Retinal pigment epithelial cell (primary cell): ENCODE results near the gene ZFP1.

Source experiments
- DNase-seq: peaks from one replicate; pipeline ENCODE4 v3.0.0-alpha.2; 2010; ENCODE audit warnings: low read depth
- H3K4me3 ChIP-seq: 2 replicates; pipeline ENCODE4 v1.5.1; 2011; ENCODE audit warnings: mild to moderate bottlenecking, low read length, control low read depth, moderate library complexity
- CTCF ChIP-seq: conservative IDR thresholded peaks from 2 replicates; pipeline ENCODE4 v1.5.1; 2011; ENCODE audit warnings: low read depth, low read length, control low read depth, inconsistent platforms

Gene ZFP1

DNA sequence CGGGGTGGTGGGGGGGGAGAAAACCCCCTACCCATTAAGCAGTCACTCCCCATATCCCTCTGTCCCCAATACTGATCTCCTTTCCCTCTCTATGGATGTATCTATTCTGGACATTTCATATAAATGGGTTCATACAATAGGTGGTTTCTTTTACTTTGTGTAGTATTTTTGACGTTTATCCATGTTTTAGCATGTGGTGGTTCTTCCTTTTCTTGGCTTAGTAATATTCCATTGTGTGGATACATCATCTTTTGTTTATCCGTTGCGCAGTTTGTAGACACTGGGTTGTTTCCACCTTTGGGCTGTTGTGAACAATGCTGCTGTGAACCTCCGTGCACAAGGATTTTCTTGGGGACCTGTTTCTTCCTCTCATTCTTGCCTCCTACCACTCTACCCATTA, 44.3 kb upstream of the ZFP1 start:
- no peak for TF ChIP-seq CTCF
- no peak for DNase-seq
- H3K4me3 ChIP-seq = no peak overlapping the region

DNA sequence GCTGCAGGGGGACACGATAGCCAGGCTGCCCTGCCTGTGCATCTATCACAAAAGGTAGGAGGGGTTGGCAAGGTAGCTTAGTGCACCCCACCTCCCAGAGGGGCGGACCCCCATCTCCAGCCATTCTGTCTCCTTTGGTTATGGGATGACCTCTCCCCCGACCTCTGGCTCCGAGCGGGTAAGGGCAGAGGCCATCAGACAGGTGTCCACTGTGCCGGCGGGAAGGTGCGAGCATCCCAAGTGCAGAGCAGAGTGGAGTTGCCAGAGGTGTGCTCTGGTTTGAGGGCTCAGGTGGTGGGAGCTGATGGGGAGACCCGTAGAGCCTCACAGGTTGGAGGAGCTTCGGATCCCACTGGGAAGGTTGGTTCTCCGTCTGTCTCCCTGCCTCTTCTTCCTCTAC, 43.5 kb upstream of the ZFP1 start:
- H3K4me3 ChIP-seq = no peak overlapping the region
- no peak for TF ChIP-seq CTCF
- no peak for DNase-seq

DNA sequence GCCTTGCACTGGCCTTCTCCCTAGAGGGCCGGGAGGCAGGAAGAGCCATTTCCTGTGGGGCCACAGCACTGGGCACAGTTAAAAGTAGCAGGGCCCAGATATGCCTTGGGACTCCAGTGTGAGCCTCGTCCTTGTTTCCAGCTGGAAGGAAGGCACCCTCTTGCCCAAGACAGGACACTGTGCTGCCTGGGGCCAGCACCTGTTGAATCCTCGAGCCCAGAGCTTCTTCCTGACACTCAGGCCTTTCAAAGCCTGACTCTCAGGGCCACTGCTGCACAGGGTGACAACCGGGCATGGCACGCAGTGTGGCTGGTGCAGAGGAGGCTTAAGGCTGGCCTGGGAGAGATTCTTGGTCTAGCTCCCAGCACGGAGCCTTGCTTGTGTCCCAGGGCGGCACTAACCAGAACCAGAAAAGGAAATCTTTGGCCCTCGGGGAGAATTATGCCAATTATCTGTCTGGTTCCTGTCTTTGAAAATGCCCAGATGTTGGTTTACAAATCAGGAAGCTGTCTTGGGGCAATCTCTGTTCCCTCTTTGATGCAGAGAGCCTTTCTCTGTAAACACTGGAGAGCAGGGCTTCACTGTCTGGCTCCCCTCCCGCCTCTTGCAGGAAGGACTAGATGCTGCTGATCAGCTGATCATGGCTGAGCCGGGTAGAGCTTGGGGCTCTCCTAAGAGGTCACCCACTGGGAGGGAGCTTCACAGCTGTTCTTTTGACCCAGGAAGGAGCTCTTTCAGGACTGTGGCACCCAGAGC, 42.8 kb upstream of the ZFP1 start:
- no peak for DNase-seq
- H3K4me3 ChIP-seq = no peak overlapping the region

DNA sequence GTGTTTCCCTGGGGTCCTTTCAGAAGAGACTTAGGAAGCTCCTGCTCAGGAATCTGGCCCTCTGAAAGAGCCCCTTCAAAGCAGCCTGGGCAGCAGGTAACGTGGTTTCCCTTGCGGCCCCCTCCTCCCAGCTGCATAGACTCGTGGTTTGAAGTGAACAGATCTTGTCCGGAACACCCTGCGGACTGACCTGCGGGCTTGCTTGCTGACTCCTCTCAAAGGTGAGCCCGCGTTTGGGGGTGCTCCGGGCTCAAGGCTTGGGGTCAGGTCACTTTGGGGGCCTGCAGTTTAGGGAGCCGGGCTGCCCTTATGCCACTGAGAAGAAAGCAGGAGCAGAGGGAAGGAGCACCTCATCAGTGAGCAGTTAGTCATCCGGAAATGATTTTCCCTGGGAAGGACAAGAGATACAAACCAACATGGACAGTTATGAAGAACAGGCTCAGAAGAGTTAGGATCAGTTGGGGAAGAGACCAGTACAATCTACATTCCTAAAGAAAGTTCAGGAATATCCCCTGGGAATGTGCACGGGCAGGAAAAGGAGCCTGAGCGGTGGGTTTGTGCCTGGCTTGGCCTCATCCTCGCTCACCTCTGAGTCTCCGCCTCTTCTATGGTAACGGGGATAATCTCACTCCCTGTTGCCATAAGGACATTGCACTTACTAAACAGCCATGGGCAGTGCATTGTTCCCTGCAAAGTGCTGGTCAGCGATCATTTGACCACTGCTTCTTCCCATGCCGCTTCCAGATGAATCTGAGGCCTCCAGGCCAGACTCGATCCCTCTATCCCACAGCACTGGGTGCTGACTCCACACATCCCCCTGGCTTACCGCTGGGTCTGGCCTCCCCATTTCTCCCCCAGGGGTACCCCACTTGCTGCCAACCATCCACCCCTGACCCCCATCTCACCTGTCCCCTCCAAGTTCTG, 41.7 kb upstream of the ZFP1 start:
- H3K4me3 ChIP-seq = no peak overlapping the region
- TF ChIP-seq CTCF = no peak
- no peak for DNase-seq

More for the DNA sequence above, 42.8 kb upstream of the ZFP1 start:
- no peak for TF ChIP-seq CTCF

DNA sequence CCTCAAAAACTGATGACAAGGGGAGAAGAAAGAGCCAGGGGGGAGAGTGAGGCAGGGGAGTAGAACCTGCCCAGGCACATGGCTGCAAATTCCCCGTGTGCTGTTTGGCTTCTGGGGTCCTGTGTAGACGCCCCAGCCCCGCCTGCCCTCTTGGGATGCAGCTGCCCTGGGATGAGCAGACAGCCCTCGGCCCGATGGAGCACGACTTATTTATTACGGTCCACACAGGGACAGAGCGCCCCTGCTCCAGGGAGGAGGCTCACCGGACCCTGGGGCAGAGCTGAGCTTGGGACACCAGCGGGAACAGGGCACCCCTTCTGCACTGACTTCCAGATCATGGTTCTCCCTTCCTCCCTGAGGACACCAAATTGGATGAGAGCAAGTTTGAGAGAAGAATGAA, 40.8 kb upstream of the ZFP1 start:
- DNase-seq = no peak
- TF ChIP-seq CTCF = no peak
- H3K4me3 ChIP-seq = no peak overlapping the region

DNA sequence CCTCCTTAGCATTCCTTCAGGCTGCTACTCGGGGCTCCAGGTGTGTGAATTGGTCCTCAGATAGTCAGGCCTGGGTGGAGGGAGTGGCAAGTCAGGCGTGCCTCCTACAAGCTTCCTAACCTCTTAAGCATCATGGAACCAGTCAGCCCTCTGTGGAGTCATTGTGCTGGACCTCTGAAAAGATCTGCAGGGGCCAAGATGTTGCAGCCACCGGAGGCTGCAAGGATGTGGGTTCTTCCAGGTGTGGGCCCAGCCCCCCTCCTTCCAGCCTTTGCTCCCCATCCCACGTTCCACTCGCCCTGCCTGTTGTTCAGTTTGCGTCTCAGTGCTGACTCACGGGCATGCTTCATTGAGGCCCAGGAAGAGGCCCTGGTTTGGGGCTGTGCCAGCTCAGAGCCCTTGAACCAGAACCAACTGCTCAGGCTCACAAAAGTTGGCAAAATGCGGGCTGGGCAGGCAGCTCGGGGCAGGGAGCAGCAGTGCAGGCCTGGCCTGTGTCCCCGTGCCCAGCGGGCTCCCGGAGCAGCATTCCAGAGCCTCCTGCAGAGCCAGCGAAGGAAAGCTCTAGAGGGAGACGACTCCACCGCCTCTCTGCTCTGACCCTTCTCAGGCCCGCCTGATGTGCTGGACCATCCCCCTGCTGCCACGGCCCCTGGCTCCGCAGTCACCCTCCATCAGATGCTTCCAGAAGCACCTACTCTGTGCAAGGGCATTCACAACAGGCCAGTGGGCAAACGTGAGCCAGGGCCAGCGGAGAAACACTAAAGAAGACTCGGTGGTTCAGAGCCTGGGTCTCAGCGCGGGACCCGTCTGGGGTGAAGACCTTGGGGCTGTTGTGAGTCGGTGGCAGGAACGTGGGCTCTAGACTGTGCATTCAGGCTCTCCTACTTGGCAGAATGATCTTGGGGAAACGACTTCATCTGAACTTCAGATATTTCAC, 39.3 kb upstream of the ZFP1 start:
- no peak overlapping the region for H3K4me3 ChIP-seq

More for the DNA sequence above, 39.3 kb upstream of the ZFP1 start:
- DNase-seq = peak; percentile 81
- no peak for TF ChIP-seq CTCF
